GM10847 (cell line): ENCODE results near the gene ADAMTS2.

Experiments used
- POLR2A ChIP-seq: IDR thresholded peaks from 2 replicates; pipeline ENCODE4 v1.6.1; 2011; ENCODE audit not compliant: insufficient read length; ENCODE audit errors: extremely low read depth

ADAMTS2 gene

GRCh38 chr5:179166171-179166885 lies 178.9 kb downstream of the ADAMTS2 start:
- TF ChIP-seq POLR2A = no peak

DNA sequence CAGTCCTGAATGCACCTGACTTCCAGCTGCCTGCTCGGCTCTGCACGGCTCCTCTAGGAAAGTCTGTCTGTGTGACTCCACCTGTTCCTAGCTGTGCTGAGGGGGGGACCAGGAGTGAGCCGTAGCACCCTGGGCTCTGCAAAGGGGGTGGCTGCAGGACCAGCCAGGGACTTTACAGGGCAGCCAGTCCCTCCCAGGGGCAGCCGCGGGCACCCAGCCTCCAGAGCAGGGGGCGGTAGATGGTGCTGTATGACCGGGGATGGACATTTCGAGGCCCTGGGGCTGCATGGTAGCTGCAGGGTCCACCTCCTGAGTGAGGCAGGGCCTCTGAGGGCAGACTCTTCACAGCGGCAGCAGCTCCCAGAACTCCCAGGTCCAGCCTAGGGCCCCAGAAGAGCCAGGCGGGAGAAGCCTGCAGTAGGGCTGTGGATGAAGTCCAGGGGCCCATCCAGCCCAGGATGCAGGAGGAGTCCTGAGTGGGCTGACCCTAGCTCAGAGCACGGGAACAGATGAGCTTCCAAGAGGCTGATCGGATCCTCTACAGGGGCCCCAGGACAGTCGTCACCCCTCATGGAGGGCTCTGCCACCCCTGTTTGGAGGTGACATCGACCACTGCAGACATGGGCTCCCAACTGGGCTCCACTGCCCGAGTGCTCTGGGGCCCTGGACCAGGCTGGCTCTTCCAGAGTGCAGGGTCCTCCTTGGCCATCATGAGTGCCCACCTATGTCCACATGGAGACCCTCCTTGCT lies 179.7 kb downstream of the ADAMTS2 start:
- TF ChIP-seq POLR2A = no peak

DNA sequence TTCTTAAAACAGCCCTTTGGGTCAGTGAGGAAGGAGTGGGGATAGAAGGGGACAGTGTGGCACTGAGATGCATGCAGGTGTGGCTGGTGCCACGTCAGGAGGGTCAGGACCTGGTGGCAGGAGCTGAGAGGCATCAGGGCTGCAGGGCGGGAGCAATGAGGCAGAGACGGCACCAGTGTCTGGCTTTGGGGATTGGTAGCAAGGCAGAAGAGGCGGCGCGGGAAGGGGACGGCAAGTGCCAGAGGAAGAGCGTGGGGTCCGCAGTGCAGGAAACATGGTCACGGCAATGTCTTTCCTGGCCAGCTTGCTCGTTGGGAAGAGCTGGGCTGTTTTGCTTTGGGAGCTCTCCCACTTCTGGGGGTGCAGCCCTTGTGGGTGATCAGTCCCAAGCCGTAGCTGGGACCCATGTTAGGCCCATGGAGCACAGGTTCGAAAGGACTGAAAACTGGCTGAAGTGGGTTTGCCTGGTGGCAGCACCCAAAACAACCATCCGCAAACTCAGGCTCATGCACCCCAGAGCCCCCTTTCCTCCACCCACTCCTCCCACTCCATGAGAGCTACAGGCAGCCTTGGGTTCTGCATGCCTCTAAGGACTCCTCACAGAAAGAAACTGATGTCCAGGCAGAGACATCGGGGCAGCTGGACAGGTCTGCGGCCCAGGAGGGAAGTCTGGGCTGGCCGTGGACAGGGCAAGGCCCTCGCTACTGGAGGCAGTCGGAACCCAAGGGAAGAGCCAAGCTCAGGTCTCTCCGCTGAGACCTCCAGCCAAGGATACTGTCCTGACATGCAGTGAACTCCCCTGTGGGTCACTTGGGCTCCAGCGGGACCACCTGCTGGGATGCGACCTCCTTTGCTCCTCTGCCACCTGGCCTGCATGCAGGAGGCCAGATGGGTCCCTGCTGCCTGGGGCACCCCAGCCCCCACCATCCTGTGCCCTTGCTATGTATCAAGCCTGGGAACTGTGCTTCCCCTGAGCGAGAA lies 180.6 kb downstream of the ADAMTS2 start:
- no peak for TF ChIP-seq POLR2A

- TF ChIP-seq POLR2A = no peak
Measured at GRCh38 chr5:179163236-179164155, 181.8 kb downstream of the ADAMTS2 start.

DNA sequence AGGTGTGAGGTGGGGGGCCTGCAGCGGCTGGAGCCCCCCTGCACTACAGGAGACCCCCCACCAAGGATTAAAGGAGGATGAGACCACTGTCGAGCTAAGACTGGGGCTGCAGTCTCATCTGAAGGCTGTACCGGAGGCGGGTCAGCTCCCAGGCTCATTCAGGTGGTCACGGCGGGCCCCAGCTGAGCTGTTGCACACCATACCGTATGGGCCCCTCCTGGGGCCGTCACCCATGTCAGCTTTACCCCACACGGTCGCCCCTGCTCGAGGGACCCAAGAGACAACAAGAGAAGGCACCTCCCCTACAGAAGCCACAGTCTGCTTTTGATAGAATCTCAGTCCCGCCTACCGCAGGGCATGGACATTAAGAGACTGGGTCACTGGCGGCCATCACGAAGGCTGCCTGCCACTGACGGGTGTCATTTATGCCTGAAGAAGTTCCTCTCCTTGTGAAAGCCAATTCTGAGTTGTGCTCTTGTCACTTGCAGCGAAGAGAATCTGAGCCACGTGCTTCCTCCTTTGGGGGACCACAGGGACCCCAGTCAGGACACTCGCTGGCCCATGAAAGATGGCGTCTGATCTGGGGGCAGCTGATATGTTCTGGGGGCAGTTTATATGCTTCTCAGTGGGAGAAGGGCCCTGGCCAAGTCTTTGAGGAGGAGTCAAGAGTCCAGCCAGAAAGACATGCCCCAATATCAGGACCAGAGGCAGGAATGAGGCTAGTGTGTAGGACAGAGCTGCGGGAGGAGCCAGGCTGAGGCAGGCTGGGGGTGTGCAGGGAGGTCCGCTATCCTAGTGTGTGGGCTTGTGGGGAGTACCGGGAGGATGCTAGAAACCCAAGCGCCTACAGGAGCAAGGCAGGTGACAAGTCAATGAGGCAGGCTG lies 182.7 kb downstream of the ADAMTS2 start:
- no peak for TF ChIP-seq POLR2A

DNA sequence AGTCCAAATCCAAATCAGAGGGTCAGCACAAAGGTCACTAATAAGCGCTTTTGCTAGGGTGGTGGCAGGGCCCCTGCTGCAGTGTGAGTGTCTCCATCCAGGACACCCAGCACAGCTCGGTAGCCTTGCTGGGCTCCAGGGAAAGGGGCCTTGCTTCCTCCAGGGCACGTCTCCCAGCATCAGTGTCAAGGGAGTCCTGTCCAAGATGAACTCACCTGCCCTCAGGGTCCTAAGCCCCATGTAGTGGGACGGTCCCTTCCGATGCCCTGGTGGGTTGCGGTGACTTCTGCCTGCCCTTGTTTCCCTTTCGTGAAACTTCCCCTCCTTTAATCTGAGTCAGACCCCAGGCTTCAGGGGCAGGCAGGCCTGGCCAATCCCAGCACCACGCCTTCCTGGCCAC lies 183.4 kb downstream of the ADAMTS2 start:
- TF ChIP-seq POLR2A = no peak

DNA sequence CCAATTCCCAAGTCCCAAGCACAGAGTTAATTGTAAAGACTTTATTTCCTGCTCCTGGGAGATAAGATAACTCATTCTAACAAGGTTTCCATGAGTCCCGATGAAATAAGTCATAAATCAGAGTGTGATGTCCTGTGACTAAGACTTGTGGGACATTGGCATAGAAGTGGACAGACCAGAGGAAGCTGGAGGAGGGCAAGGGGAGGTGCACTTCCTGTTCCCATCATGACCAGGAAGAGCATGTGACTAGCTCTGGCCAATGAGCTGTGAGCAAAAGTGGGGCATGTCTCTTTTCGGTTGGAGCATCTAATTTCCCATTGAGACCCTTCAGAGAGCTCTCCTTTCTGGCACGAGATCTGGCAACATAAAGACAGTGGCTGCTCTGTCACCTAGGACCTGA lies 184.7 kb downstream of the ADAMTS2 start:
- no peak for TF ChIP-seq POLR2A

- no peak for TF ChIP-seq POLR2A
Measured at GRCh38 chr5:179158556-179158955, 186.7 kb downstream of the ADAMTS2 start.

DNA sequence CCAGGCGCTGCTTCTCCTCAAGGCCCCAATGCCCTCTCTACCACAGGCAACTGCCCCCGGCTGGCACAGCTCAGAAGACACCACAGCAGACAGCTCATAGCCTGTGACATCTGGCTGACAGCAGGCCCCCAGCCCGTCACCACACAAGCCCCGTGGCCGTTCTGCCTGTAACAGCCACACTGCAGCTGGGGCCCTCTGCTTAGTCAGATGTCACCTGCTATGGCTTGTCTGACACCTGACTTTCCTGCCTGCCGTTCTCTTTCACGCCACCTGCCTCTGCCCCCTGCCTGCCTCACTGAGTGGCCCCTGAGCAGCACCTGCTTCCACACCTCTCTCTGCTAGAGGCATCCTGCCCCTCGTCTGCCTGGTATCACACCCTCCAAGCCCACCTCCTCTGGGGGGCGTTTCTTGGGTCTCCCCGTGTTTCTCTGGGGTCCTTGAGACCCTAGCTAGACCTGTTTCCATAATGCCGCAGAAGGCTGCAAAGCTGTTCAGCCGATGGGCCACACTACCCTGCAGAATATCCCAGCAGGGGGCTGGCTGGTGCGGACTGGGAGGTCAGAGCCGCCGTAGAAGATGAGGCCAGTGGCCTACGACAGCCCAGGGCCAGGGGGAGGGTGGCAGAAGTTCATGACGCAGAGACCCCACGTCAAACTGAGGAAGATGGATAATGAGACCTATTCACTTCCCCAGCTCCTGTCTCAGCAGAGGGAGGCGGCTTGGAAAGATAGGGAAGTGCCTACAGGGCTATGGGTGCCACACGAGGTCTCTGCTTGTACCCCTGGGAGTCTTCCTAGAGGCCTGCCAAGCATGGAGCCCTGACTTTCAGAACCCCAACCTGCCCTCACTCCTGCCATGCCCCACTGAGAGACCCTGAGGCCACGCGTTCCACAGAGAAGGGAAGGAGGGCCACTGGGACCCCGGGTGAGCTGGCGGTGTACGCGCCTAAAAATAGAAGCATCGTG lies 190.0 kb downstream of the ADAMTS2 start:
- no peak for TF ChIP-seq POLR2A

GRCh38 chr5:179154346-179154990 lies 190.8 kb downstream of the ADAMTS2 start:
- no peak for TF ChIP-seq POLR2A

DNA sequence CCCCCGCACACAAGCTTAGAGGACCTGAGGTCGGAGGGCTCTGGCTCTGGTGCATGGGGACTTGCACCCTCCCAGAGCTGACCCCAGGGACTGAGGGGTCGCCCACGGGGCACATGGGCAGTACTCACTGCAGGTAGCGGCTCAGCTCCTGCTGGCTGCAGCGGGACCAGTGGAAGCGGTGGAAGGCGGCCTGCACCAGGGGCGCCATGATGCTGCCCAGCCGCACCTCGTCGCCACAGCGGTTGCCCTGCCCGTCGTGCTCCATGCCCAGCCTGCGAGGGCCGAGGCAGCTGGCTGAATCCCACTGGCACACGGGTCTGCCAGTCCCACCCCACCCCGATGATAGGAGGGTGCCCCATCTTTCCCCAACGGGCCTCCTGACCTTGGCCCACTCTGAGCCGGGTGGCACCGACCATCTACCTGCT lies 191.3 kb downstream of the ADAMTS2 start:
- TF ChIP-seq POLR2A = no peak
